HG03139 (cell line): ENCODE results near the gene DENND1B.
A peak's percentile ranks its signal among the peaks of the same experiment; 100 is the strongest.

ENCODE experiments used
- ATAC-seq: cut with Tn5 transposase; IDR thresholded peaks from one replicate; pipeline ENCODE4 v1.9.1; 2021; ENCODE audit not compliant: unreplicated experiment

DENND1B gene, protein sequence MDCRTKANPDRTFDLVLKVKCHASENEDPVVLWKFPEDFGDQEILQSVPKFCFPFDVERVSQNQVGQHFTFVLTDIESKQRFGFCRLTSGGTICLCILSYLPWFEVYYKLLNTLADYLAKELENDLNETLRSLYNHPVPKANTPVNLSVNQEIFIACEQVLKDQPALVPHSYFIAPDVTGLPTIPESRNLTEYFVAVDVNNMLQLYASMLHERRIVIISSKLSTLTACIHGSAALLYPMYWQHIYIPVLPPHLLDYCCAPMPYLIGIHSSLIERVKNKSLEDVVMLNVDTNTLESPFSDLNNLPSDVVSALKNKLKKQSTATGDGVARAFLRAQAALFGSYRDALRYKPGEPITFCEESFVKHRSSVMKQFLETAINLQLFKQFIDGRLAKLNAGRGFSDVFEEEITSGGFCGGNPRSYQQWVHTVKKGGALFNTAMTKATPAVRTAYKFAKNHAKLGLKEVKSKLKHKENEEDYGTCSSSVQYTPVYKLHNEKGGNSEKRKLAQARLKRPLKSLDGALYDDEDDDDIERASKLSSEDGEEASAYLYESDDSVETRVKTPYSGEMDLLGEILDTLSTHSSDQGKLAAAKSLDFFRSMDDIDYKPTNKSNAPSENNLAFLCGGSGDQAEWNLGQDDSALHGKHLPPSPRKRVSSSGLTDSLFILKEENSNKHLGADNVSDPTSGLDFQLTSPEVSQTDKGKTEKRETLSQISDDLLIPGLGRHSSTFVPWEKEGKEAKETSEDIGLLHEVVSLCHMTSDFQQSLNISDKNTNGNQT

GRCh38 chr1:197775282-197776262 is at the start of gene DENND1B:
DENND1B (minus strand) TSS chr1:197775480; CDS start chr1:197775155, 325 bp downstream.
- peak; percentile 74 for ATAC-seq

GRCh38 chr1:197814306-197814705 is 39.0 kb upstream of the DENND1B start:
- ATAC-seq: no peak

DNA sequence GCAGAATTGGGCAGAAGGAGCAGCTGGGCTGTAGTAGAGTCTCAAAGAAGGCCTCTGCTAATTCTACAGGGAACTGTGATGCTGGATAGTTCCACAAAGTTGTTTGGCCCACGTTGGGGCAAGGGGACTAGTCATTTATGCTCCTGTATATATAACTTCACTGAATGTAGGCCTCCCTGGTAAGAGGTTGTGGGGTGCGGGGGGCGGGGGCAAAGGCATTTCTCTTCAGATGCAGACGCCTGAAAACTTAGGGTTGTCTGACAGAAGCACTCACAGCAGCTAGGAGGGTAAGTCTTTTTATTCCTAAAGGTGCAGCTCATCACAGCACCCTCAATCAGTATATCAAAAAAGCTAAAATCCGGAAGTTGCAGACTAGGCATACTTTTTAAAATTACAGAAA is 38.5 kb upstream of the DENND1B start:
- ATAC-seq: no peak

DNA sequence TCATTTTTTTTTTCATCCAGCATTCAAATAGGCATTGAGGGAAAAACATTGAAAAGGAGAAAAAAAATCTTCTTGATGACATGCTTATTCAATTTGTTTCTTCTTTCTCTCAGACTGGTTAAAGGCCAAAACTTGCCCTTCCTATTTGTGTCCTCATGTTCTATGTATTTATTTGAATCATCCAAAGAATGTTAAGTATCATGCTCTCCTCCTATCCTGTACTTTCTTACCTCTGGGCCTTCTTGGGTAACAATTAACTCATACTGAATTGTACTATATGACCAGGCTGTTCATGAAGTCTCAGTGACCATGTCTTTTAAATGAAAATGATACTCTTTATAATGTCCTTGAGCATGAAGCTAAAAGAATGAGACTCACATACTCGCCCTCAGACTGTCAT is 36.5 kb upstream of the DENND1B start:
- no peak for ATAC-seq

DNA sequence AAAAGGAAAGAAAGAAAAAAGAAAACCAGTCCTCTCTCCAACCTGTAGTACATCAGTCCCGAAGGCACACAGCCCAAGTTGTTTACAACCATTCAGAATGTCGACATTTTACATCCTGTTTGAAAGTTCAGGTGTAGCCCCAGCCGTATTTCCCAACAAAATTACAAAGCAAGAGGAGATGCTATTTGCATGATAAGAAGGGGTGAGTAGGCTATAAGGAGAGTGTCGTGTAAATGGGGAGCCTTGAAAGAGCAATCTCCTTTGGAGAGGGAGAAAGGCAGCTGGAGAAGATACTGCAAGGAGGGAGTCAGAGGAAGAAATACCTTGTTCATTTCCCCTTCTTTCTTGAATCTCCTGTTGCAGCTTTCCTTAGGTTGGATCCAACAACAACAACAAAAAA is 35.5 kb upstream of the DENND1B start:
- no peak for ATAC-seq

DNA sequence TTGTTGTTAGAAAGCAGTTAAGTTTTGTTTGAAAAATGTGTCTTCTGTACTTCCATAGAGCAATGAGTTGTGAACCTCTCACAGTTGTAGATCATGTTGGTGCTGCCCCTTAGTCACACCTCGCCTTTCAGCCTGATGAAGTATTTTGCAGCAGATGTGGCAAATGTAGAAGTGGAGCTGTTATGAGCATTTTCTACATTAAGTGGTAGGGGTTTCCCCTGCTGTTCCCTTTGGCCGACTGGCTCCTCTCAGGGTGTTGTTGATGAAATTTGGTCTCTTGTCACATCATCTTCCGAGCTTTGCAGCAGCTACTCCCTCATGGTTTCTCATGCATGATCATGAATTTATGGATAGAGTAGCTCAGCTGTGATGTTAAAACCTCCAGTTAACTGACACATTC is 33.6 kb upstream of the DENND1B start:
- ATAC-seq: no peak

- ATAC-seq: no peak
These were observed 32.6 kb upstream of the DENND1B start for GRCh38 chr1:197807739-197808453.

GRCh38 chr1:197807216-197807615 is 31.9 kb upstream of the DENND1B start:
- ATAC-seq: no peak

DNA sequence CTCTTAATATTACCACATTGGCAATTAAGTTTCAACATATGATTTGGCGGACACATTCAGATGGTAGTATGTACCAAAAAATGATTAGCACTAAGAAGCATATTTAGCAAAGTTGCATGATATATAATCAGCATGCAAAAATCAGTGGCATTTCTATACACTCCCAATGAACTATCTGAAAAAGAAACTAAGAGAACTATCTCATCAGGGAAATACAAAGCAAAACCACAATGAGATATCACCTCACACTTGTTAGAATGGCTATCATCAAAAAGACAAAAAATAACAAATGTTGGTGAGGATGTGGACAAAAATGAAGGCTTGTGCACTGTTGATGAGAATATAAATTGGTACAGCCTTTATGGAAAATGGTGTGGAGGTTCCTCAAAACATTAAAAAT is 31.4 kb upstream of the DENND1B start:
- ATAC-seq: no peak

GRCh38 chr1:197801684-197802083 is 26.4 kb upstream of the DENND1B start:
- ATAC-seq: no peak

- ATAC-seq: no peak
These were observed 25.8 kb upstream of the DENND1B start for GRCh38 chr1:197801111-197801482.

- ATAC-seq: no peak
These were observed 25.3 kb upstream of the DENND1B start for GRCh38 chr1:197800379-197801110.

DNA sequence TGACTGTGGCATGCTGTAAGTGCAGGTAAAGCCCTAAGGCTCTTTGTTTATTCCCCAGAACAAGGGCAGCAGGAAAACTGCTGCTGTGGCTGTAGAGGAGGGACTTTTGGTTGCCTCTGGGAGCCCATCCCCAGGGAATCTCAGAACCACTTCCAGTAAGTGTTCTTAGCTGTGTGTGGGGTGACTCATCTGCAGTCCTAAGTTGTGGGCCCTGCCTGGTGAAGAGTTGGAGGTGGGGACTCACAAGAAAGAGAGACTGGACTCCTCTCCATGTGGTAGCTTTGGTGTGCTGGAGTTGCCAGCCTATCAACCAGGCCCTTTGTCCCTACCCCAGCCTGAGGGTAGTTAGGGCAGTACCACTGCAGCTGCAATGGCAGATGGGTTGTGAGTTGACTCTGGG is 24.0 kb upstream of the DENND1B start:
- no peak for ATAC-seq

- no peak for ATAC-seq
These were observed 23.2 kb upstream of the DENND1B start for GRCh38 chr1:197798492-197798891.

- no peak for ATAC-seq
These were observed 21.7 kb upstream of the DENND1B start for GRCh38 chr1:197797010-197797409.

GRCh38 chr1:197788741-197789739 is 13.8 kb upstream of the DENND1B start:
- ATAC-seq: no peak

DNA sequence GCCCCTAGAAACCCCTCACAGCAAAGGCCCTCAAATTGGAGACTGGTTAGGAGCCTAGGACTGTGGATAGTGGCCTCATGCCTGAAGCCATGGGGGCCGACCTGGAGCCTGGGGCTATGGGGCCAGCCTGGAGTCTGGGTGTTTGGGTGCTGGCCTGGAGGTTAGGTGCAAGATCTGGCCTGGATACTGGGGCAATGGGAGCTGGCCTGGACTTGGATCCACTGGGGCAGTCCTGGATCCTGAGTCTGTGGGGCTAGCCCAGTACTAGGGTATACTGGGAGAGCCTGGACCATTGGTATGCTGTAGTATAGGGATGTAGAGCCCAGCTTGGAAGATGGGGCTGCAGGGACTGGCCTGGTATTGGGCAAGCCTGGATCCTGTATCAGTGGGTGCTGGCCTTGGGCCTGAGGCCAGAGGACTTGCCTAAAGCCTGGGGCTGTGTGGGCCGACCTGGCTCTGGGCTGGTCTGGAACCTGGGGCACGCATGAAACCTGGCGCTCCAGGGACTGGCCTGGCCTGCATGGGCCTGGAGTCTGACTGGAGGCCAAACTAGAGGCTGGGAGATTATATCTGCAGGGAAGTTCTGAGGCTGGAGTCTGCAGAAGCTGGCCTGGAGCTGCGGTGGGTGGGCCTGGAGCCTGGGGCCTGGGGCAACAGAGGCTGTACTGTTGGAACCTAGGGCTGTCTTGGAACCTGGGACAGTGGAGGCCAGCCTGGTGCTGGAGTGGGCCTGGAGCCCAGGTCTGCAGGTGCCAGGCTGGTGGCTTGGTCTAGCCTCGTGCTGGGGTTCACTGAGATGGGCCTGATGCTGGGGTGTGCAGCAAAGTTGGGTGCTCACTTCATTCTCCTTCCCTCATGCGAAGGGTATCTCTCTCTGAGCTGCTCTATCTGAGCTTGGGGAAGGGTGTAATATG is 12.6 kb upstream of the DENND1B start:
- ATAC-seq: no peak

- no peak for ATAC-seq
These were observed 11.8 kb upstream of the DENND1B start for GRCh38 chr1:197787056-197787455.
